Measurements from ENCODE around the gene SASH3.

DNA sequence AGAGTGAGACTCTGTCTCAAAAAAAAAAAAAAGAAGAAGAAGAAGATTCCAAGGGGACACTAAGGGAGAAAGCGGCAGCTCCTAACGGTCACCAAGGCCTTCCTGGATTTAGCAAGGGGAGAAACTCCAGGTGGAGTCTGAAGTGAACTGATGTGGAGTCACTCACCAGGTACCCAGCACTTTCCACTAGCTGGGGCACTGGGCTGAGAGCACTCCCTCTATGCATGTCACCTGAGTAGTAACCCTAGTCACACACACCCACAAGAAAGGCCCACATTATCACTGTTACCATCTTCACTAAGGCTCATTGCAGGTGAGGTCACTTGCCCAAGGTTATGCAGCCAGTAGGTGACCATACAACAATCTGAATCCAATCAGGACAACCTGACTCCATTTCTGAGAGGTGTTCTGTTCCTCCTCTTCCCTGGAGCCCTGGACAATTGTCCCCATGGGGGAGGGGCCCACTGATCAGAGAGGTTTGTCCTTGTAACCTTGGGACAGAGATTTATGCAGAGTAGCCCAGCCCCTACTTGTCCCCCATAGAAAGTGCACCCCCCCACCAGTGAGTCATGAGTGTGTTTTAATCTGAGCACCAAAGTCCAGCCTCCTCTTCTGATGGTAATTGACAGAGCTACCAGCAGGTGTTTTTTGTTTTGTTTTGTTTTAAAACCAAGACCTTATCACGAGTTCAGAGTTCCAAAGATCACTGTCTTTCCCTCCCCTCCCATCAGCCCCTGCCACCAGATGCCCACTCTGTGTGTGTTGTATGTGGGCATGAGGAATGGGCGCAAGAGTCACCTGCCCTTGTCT is 5.9 kb upstream of the SASH3 start:
- TF ChIP-seq EZH2 (IDR thresholded peaks at IDR 0.05; ENCODE audit: insufficient read depth, low read length): no peak
- TF ChIP-seq, protein P1, sequence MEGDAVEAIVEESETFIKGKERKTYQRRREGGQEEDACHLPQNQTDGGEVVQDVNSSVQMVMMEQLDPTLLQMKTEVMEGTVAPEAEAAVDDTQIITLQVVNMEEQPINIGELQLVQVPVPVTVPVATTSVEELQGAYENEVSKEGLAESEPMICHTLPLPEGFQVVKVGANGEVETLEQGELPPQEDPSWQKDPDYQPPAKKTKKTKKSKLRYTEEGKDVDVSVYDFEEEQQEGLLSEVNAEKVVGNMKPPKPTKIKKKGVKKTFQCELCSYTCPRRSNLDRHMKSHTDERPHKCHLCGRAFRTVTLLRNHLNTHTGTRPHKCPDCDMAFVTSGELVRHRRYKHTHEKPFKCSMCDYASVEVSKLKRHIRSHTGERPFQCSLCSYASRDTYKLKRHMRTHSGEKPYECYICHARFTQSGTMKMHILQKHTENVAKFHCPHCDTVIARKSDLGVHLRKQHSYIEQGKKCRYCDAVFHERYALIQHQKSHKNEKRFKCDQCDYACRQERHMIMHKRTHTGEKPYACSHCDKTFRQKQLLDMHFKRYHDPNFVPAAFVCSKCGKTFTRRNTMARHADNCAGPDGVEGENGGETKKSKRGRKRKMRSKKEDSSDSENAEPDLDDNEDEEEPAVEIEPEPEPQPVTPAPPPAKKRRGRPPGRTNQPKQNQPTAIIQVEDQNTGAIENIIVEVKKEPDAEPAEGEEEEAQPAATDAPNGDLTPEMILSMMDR (IDR thresholded peaks at IDR 0.05; ENCODE audit: insufficient read depth, low read depth, low read length): no peak
